Parathyroid adenoma (tissue), 2 donors: ENCODE measurements around the gene PRMT9.

Source experiments
- H2AFZ ChIP-seq: fragments of 300-600 bp; sonication (generic); one replicate; pipeline ENCODE4 v1.7.0; 2017; ENCODE audit warnings: antibody characterized with exemption, mild to moderate bottlenecking
- H3K27ac ChIP-seq: fragments of 300-600 bp; sonication (generic); one replicate; pipeline ENCODE4 v1.7.0; 2017
- H3K27me3 ChIP-seq: fragments of 300-600 bp; sonication (generic); one replicate; pipeline ENCODE4 v1.7.0; 2017; ENCODE audit warnings: low read length; ENCODE audit not compliant: control insufficient read depth, insufficient read depth
- H3K36me3 ChIP-seq: fragments of 300-600 bp; sonication (generic); one replicate; pipeline ENCODE4 v1.7.0; 2017; ENCODE audit warnings: low read length; ENCODE audit not compliant: control insufficient read depth, insufficient read depth
- H3K4me1 ChIP-seq: fragments of 300-600 bp; sonication (generic); one replicate; pipeline ENCODE4 v1.7.0; 2017; ENCODE audit warnings: control low read depth
- H3K4me2 ChIP-seq: fragments of 300-600 bp; sonication (generic); one replicate; pipeline ENCODE4 v1.7.0; 2017; ENCODE audit warnings: low read length
- H3K4me3 ChIP-seq: fragments of 300-600 bp; sonication (generic); one replicate; pipeline ENCODE4 v1.7.0; 2017; ENCODE audit warnings: low read depth, low read length
- H3K79me2 ChIP-seq: fragments of 300-600 bp; sonication (generic); one replicate; pipeline ENCODE4 v1.7.0; 2017; ENCODE audit warnings: control low read depth
- H3K9ac ChIP-seq: fragments of 300-600 bp; sonication (generic); one replicate; pipeline ENCODE4 v1.7.0; 2017; ENCODE audit warnings: mild to moderate bottlenecking
- H3K9me3 ChIP-seq: fragments of 300-600 bp; sonication (generic); one replicate; pipeline ENCODE4 v1.7.0; 2017; ENCODE audit warnings: low read length; ENCODE audit not compliant: control insufficient read depth
- TF ChIP-seq, protein P1 (sequence below): fragments of 300-600 bp; sonication (generic); IDR thresholded peaks from one replicate; pipeline ENCODE4 v1.7.0; 2017; ENCODE audit warnings: antibody characterized with exemption, mild to moderate bottlenecking
- donor health status: primary hyperparathyroidism.

PRMT9 gene

DNA sequence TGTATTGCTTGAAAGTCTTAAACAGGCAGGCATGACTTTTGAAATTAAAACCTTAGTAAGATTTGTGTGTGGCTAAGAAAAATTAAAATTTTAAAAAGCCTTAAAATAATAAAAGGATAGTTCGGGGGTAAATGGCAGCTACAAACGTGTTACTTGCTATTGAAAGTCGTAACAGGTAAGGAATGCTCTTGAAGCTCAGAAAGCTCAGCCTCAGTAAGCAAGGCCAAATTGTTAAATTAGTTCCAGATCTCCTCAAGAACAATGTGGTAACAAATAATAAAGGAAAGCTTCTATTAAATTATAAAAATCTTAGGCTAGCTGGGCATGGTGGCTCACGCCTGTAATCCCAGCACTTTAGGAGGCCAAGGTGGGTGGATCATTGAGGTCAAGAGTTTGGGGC, 25.5 kb downstream of the PRMT9 start:
- no peak overlapping the region for H3K27ac ChIP-seq
- H3K4me2 ChIP-seq, result no peak overlapping the region
- no peak overlapping the region for H3K4me3 ChIP-seq
- H2AFZ ChIP-seq, result no peak overlapping the region
- no peaks in the 10 kb centered on the region for H3K79me2 ChIP-seq
- no peaks in the 10 kb centered on the region for H3K9me3 ChIP-seq
- TF ChIP-seq, protein P1, sequence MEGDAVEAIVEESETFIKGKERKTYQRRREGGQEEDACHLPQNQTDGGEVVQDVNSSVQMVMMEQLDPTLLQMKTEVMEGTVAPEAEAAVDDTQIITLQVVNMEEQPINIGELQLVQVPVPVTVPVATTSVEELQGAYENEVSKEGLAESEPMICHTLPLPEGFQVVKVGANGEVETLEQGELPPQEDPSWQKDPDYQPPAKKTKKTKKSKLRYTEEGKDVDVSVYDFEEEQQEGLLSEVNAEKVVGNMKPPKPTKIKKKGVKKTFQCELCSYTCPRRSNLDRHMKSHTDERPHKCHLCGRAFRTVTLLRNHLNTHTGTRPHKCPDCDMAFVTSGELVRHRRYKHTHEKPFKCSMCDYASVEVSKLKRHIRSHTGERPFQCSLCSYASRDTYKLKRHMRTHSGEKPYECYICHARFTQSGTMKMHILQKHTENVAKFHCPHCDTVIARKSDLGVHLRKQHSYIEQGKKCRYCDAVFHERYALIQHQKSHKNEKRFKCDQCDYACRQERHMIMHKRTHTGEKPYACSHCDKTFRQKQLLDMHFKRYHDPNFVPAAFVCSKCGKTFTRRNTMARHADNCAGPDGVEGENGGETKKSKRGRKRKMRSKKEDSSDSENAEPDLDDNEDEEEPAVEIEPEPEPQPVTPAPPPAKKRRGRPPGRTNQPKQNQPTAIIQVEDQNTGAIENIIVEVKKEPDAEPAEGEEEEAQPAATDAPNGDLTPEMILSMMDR, result no peak
- H3K27me3 ChIP-seq, result no peaks in the 10 kb centered on the region
- no peaks in the 10 kb centered on the region for H3K4me1 ChIP-seq
- H3K36me3 ChIP-seq, result no peaks in the 10 kb centered on the region
- no peak overlapping the region for H3K9ac ChIP-seq

DNA sequence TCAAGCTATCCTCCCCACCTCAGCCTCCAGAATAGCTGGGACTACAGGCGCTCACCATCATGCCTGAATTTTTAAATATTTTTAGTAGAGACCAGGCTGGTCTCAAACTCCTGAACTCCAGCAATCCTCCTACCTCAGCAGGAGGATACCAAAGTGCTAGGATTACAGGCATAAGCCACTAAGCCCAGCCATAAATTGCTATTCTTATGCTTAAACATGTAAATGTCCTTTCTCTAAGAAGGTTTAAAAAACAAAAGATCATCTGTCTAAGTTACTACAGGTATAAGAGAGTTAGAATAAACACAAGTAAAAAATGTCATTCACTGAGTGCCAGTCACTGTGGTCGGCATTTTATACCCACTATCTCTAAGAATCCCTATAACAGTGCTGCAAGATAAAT, 28.3 kb downstream of the PRMT9 start:
- Histone ChIP-seq H3K4me2 (no peak overlapping the region), H3K27me3 (no peaks in the 10 kb centered on the region), H3K36me3 (no peaks in the 10 kb centered on the region), H3K27ac (no peak overlapping the region), H3K4me1 (no peaks in the 10 kb centered on the region), H3K4me3 (no peak overlapping the region), H3K79me2 (peaks cover 2% of the 10 kb centered on the region), H3K9ac (no peak overlapping the region), H3K9me3 (no peaks in the 10 kb centered on the region), H2AFZ (no peak overlapping the region)
- TF ChIP-seq, protein P1, result no peak

DNA sequence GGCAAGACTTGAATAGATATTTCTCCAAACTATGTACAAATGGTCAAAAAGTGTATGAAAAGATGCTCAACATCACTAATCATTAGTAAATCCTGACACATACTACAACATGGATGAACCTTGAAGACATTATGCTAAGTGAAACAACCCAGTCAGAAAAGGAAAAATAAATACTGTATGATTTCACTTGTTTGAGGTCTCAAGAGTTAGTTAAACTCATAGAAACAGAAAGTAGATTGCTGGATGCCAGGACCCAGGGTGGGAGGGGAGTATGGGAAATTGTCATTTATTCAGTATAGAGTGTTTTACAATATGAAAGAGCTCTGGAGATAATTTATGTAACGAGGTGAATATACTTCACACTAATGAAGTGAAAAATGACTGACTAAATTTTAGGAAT, 32.4 kb downstream of the PRMT9 start:
- Histone ChIP-seq H3K27me3 (no peaks in the 10 kb centered on the region), H3K9me3 (no peaks in the 10 kb centered on the region), H3K27ac (no peak overlapping the region), H3K4me1 (no peaks in the 10 kb centered on the region), H3K4me3 (no peak overlapping the region), H2AFZ (no peak overlapping the region), H3K4me2 (no peak overlapping the region), H3K9ac (no peak overlapping the region), H3K36me3 (no peaks in the 10 kb centered on the region), H3K79me2 (peaks cover 2% of the 10 kb centered on the region)
- TF ChIP-seq, protein P1, result no peak

DNA sequence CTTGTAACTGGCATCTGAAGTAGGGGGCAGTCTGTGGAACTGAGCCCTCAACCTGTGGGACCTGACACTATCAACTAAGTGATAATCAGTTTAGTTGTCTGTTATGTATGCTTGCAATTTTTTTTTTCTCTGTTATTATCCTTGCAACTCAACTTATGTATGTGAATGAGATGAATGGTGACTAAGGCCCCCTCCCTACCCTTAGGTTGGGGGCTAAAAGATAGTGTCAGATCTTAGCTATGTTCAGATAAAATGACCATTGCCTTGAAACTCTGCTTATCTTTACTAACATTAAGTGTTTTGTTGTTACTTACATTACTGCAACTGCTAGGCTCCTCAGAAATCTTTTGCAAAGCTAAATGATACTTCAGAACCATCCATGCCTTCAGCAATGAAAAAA, 35.3 kb downstream of the PRMT9 start:
- Histone ChIP-seq H3K9me3 (no peaks in the 10 kb centered on the region), H3K4me3 (no peak overlapping the region), H3K27me3 (no peaks in the 10 kb centered on the region), H2AFZ (no peak overlapping the region), H3K27ac (no peak overlapping the region), H3K4me2 (no peak overlapping the region), H3K9ac (no peak overlapping the region), H3K4me1 (no peaks in the 10 kb centered on the region), H3K79me2 (peaks cover 2% of the 10 kb centered on the region), H3K36me3 (no peaks in the 10 kb centered on the region)
- TF ChIP-seq, protein P1, result no peak

DNA sequence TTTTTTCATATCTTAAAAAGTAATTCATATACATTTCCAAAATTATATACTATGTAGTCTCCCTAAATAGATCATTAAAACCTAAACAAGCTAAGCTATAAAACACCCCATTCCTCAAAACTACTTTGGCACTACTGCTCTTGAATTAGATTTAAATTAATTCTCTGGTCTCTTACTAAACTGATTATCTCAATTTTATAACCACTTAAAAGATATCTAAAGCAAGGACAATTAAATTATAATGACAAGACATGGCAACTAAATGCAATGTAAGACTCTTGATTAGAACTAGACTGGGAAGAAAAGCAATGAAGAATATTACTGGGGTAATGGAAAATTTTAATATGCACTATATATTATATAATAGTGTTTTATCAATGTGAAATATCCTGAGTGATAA, 38.9 kb downstream of the PRMT9 start:
- H3K9ac ChIP-seq, result no peak overlapping the region
- peaks cover 2% of the 10 kb centered on the region for H3K4me1 ChIP-seq
- no peak overlapping the region for H3K4me3 ChIP-seq
- no peaks in the 10 kb centered on the region for H3K36me3 ChIP-seq
- TF ChIP-seq, protein P1, result no peak
- no peaks in the 10 kb centered on the region for H3K9me3 ChIP-seq
- H3K79me2 ChIP-seq, result no peaks in the 10 kb centered on the region
- no peak overlapping the region for H2AFZ ChIP-seq
- no peak overlapping the region for H3K4me2 ChIP-seq
- no peak overlapping the region for H3K27ac ChIP-seq
- no peaks in the 10 kb centered on the region for H3K27me3 ChIP-seq
